H1 (cell line): Measurements from ENCODE around the gene TMEM252. TPM values are rescaled to one million over a fixed set of nuclear protein-coding genes. Genes with fewer than 3 reads are reported as not detected.

Experiments used
- CTCF ChIA-PET: fragments of 300-600 bp; sonication (Branson Sonifier 250); formaldehyde crosslinking; loops from one replicate; lab custom pipeline; 2021; ENCODE audit not compliant: partially characterized antibody; lab: Charles Lee
- POLR2A ChIA-PET: fragments of 300-600 bp; sonication (Branson Sonifier 250); formaldehyde crosslinking; loops from one replicate; lab custom pipeline; 2021; ENCODE audit warnings: inconsistent platforms; ENCODE audit not compliant: partially characterized antibody; lab: Charles Lee
- DNase-seq, 2 experiments: peaks; one replicate each; pipeline versions ENCODE4 v3.0.0 to v3.0.0-alpha.2; 2010 to 2022; ENCODE audit warnings: low spot score in 2 of 2, low read depth in 1 of 2, mixed read lengths in 1 of 2
- FAIRE-seq: peaks from 2 replicates; lab custom pipeline; 2011; peaks lifted over from hg19 to GRCh38; lab: Jason Lieb, UNC
- H2AFZ ChIP-seq: 2 replicates; pipeline ENCODE4 v1.8.1; 2012; ENCODE audit warnings: low read length, inconsistent platforms
- H2AK5ac ChIP-seq: 2 replicates; pipeline ENCODE4 v1.6.1; 2013; ENCODE audit warnings: low read depth, low read length
- H2BK120ac ChIP-seq: replicated peaks from 2 replicates; pipeline ENCODE3; 2013; ENCODE audit warnings: low read depth, low read length, inconsistent platforms
- H2BK12ac ChIP-seq: 2 replicates; pipeline ENCODE4 v1.6.1; 2013; ENCODE audit warnings: low read depth, low read length
- H2BK15ac ChIP-seq: 2 replicates; pipeline ENCODE4 v1.6.1; 2013; ENCODE audit warnings: low read length
- H2BK20ac ChIP-seq: 2 replicates; pipeline ENCODE4 v1.6.1; 2013; ENCODE audit warnings: low read length
- H2BK5ac ChIP-seq: 2 replicates; pipeline ENCODE4 v1.6.1; 2013; ENCODE audit warnings: low read depth, low read length
- H3K14ac ChIP-seq: 2 replicates; pipeline ENCODE4 v1.6.1; 2013; ENCODE audit warnings: inconsistent platforms; ENCODE audit not compliant: insufficient read length
- H3K18ac ChIP-seq: 2 replicates; pipeline ENCODE4 v1.6.1; 2013; ENCODE audit warnings: low read length; ENCODE audit errors: extremely low read depth
- H3K23ac ChIP-seq: 2 replicates; pipeline ENCODE4 v1.6.1; 2013; ENCODE audit warnings: inconsistent platforms; ENCODE audit not compliant: insufficient read length
- H3K23me2 ChIP-seq: 2 replicates; pipeline ENCODE4 v1.6.1; 2013; ENCODE audit warnings: low read depth, low read length
- H3K27ac ChIP-seq: 2 replicates; pipeline ENCODE4 v1.6.1; 2011; ENCODE audit warnings: low read depth, low read length, inconsistent platforms
- H3K27me3 ChIP-seq, 4 experiments: replicated peaks in 1 of 4; 1 replicate in 1 of 4; 2 replicates in 3 of 4; pipeline versions ENCODE4 v1.6.1 to v1.8.1; 2011 to 2013; ENCODE audit warnings: low read length in 3 of 4, mild to moderate bottlenecking in 3 of 4, inconsistent platforms in 2 of 4, mixed read lengths in 2 of 4, moderate library complexity in 1 of 4; ENCODE audit not compliant: control insufficient read depth in 3 of 4, insufficient read depth in 3 of 4; ENCODE audit errors: extremely low read depth in 1 of 4
- H3K36me3 ChIP-seq, 4 experiments: 2 replicates each; pipeline versions ENCODE4 v1.6.1 to v1.8.1; 2011 to 2013; ENCODE audit warnings: mild to moderate bottlenecking in 4 of 4, low read length in 3 of 4, moderate library complexity in 2 of 4, control low read depth in 1 of 4, inconsistent platforms in 1 of 4; ENCODE audit not compliant: insufficient read depth in 4 of 4, control insufficient read depth in 2 of 4
- H3K4ac ChIP-seq: replicated peaks from 2 replicates; pipeline ENCODE3; 2013; ENCODE audit warnings: low read length, low read depth, mixed read lengths, inconsistent platforms; ENCODE audit not compliant: insufficient read length
- H3K4me1 ChIP-seq, 4 experiments: replicated peaks in 1 of 4; 1 replicate in 1 of 4; 2 replicates in 3 of 4; pipeline versions ENCODE4 v1.6.1 to v1.8.1; 2011 to 2013; ENCODE audit warnings: low read length in 3 of 4, inconsistent platforms in 2 of 4, mixed read lengths in 1 of 4; ENCODE audit not compliant: insufficient read depth in 4 of 4, control insufficient read depth in 3 of 4
- H3K4me2 ChIP-seq, 2 experiments: 2 replicates each; pipeline versions ENCODE4 v1.6.1 to v1.8.1; 2011 to 2013; ENCODE audit warnings: low read depth in 2 of 2, low read length in 2 of 2, control low read depth in 1 of 2, inconsistent platforms in 1 of 2, mild to moderate bottlenecking in 1 of 2; ENCODE audit not compliant: insufficient read depth in 1 of 2
- H3K4me3 ChIP-seq, 4 experiments: fragments of 200-600, 300-600 bp in 1 of 4; sonication (generic), shearing (Covaris generic), sonication (Bioruptor Twin) in 1 of 4; 2 replicates each; pipeline versions ENCODE4 v1.5.1 to v1.8.1; 2011 to 2016; ENCODE audit warnings: low read length in 4 of 4, low read depth in 3 of 4, control low read depth in 2 of 4, inconsistent platforms in 2 of 4, mild to moderate bottlenecking in 2 of 4, mixed read lengths in 1 of 4, moderate library complexity in 1 of 4; ENCODE audit not compliant: insufficient read depth in 2 of 4; ENCODE audit errors: extremely low read depth in 1 of 4
- H3K56ac ChIP-seq: replicated peaks from 2 replicates; pipeline ENCODE3; 2013; ENCODE audit warnings: low read depth, mild to moderate bottlenecking, mixed read lengths, low read length, inconsistent platforms; ENCODE audit not compliant: insufficient read length
- H3K79me1 ChIP-seq: 2 replicates; pipeline ENCODE4 v1.6.1; 2013; ENCODE audit warnings: low read depth, low read length, control low read depth
- H3K79me2 ChIP-seq, 2 experiments: 2 replicates each; pipeline versions ENCODE4 v1.6.1 to v1.8.1; 2012 to 2013; ENCODE audit warnings: low read length in 2 of 2, mild to moderate bottlenecking in 2 of 2, inconsistent platforms in 1 of 2; ENCODE audit not compliant: insufficient read depth in 2 of 2, control insufficient read depth in 1 of 2
- H3K9ac ChIP-seq, 4 experiments: replicated peaks in 1 of 4; 1 replicate in 1 of 4; 2 replicates in 3 of 4; pipeline versions ENCODE4 v1.6.1 to v1.8.1; 2011 to 2013; ENCODE audit warnings: low read depth in 3 of 4, low read length in 3 of 4, control low read depth in 2 of 4, mild to moderate bottlenecking in 2 of 4, moderate library complexity in 2 of 4, inconsistent platforms in 1 of 4; ENCODE audit errors: extremely low read depth in 1 of 4
- H3K9me3 ChIP-seq, 2 experiments: 2 replicates each; pipeline versions ENCODE4 v1.6.1 to v1.8.1; 2012 to 2013; ENCODE audit warnings: mild to moderate bottlenecking in 2 of 2, moderate library complexity in 2 of 2, control low read depth in 1 of 2, inconsistent platforms in 1 of 2, low read depth in 1 of 2, low read length in 1 of 2, mixed read lengths in 1 of 2; ENCODE audit not compliant: insufficient read depth in 2 of 2
- H4K20me1 ChIP-seq, 2 experiments: replicated peaks in 1 of 2; 2 replicates each; pipeline versions ENCODE3 to v1.8.1; 2011 to 2013; ENCODE audit warnings: inconsistent platforms in 2 of 2, low read length in 2 of 2, mild to moderate bottlenecking in 1 of 2; ENCODE audit not compliant: insufficient read depth in 2 of 2, control insufficient read depth in 1 of 2
- H4K5ac ChIP-seq: 2 replicates; pipeline ENCODE4 v1.6.1; 2013; ENCODE audit warnings: low read length, low read depth, mixed read lengths, inconsistent platforms; ENCODE audit not compliant: insufficient read length
- H4K8ac ChIP-seq: 2 replicates; pipeline ENCODE4 v1.8.0; 2013; ENCODE audit warnings: mild to moderate bottlenecking, moderate library complexity, low read length, inconsistent platforms; ENCODE audit not compliant: insufficient read depth; ENCODE audit errors: extremely low read depth
- H4K91ac ChIP-seq: replicated peaks from 2 replicates; pipeline ENCODE3; 2013; ENCODE audit warnings: low read length, mixed read lengths, inconsistent platforms; ENCODE audit not compliant: insufficient read length
- ATF2 ChIP-seq: IDR thresholded peaks from 2 replicates; pipeline ENCODE4 v1.6.1; 2012; ENCODE audit warnings: low read length, inconsistent platforms
- CBX8 ChIP-seq: fragments of 300-800, 300-1000 bp; sonication (generic); IDR thresholded peaks from 2 replicates; pipeline ENCODE4 v1.7.1; 2016; ENCODE audit warnings: low read depth, low read length, borderline replicate concordance
- E2F6 ChIP-seq: IDR thresholded peaks from 2 replicates; pipeline ENCODE4 v1.6.1; 2012; ENCODE audit warnings: inconsistent platforms
- GTF2F1 ChIP-seq: IDR thresholded peaks from 2 replicates; pipeline ENCODE4 v1.6.1; 2012; ENCODE audit warnings: low read depth, low read length, improper control_type of control experiment, borderline replicate concordance
- KDM4A ChIP-seq: IDR thresholded peaks from one replicate; pipeline ENCODE4 v1.7.1; 2012; ENCODE audit warnings: low read depth, mild to moderate bottlenecking, moderate library complexity, low read length, inconsistent platforms; ENCODE audit not compliant: severe bottlenecking
- PHF8 ChIP-seq: fragments of 200-600 bp; sonication (generic); conservative IDR thresholded peaks from 2 replicates; pipeline ENCODE4 v1.7.1; 2012; ENCODE audit warnings: low read depth, mild to moderate bottlenecking, inconsistent platforms, low read length, moderate library complexity
- POLR2AphosphoS5 ChIP-seq: IDR thresholded peaks from 2 replicates; pipeline ENCODE4 v1.6.1; 2011; ENCODE audit warnings: low read depth, low read length
- RAD21 ChIP-seq, 2 experiments: IDR thresholded peaks in 1 of 2; conservative IDR thresholded peaks in 1 of 2; 2 replicates each; pipeline ENCODE4 v1.6.1; 2011; ENCODE audit warnings: low read depth in 2 of 2, low read length in 2 of 2, improper control_type of control experiment in 1 of 2, inconsistent platforms in 1 of 2, mild to moderate bottlenecking in 1 of 2, moderate library complexity in 1 of 2
- SIN3A ChIP-seq, 2 experiments: IDR thresholded peaks in 1 of 2; conservative IDR thresholded peaks in 1 of 2; 2 replicates each; pipeline ENCODE4 v1.6.1; 2011 to 2012; ENCODE audit warnings: low read length in 2 of 2, improper control_type of control experiment in 1 of 2, low read depth in 1 of 2, mild to moderate bottlenecking in 1 of 2
- YY1 ChIP-seq: IDR thresholded peaks from 2 replicates; pipeline ENCODE4 v1.6.1; 2011; ENCODE audit warnings: low read depth, mild to moderate bottlenecking, low read length
- ZNF274 ChIP-seq: IDR thresholded peaks from 2 replicates; pipeline ENCODE4 v1.7.0; 2012; ENCODE audit warnings: low read length, borderline replicate concordance; ENCODE audit errors: extremely low read depth
- WGBS, 2 experiments: shearing (Covaris generic) in 1 of 2; methylation state at CpG; one replicate each; pipeline versions ENCODE4 v1.1.6 to v1.1.7; 2013 to 2015; ENCODE audit warnings: low lambda C conversion rate in 2 of 2, mixed read lengths in 2 of 2, inconsistent platforms in 1 of 2, low coverage in 1 of 2, missing lambda C conversion rate in 1 of 2; ENCODE audit not compliant: insufficient replicate concordance in 2 of 2, insufficient coverage in 1 of 2, insufficient read length in 1 of 2; ENCODE audit errors: extremely low coverage in 1 of 2, missing lambda C conversion rate in 1 of 2; 5-methylcytosine and 5-hydroxymethylcytosine counted together
- polyA plus RNA-seq, 7 experiments: library from polyadenylated mRNA; depleted of rRNA in 3 of 7; stranded (reverse) in 5 of 7; unstranded in 2 of 7; fragments of >200 nt in 5 of 7; fragments of 200-250 nt in 2 of 7; gene quantifications; 1 replicate in 5 of 7; 2 replicates in 1 of 7; 4 replicates in 1 of 7; pipeline versions ENCODE4 v1.2.1 to v1.2.3, GENCODE V29; 2011 to 2013; ENCODE audit warnings: missing spikeins in 2 of 7, mixed read lengths in 2 of 7
- total RNA-seq: library from RNA; stranded (reverse); fragmentation: NEBNext Ultra II Directional; extraction: Animal tissue kit (Norgen Biotek cat#: 25700); gene quantifications from 2 replicates; pipeline ENCODE4 v1.2.1, GENCODE V29; 2021

TMEM252 gene
- total and polyA plus RNA-seq, 2 of the 8 experiments (the other 6 are each of a cell fraction or from before 2014, with no cell fraction given) = not detected

GRCh38 chr9:68522131-68522530, 18.6 kb downstream of the TMEM252 start:
- Histone ChIP-seq H2AK5ac (no peak overlapping the region), H3K14ac (no peak overlapping the region), H3K27ac (no peak overlapping the region), H3K9me3 (peaks cover 0 to 4% of the 10 kb centered on the region in 2 experiments; a peak in 2 of 4 replicates), H2BK20ac (no peak overlapping the region), H3K4me3 (no peak overlapping the region), H3K23ac (no peak overlapping the region), H3K4ac (no peak overlapping the region), H3K18ac (no peak overlapping the region), H2AFZ (no peak overlapping the region), H4K8ac (no peak overlapping the region), H2BK5ac (no peak overlapping the region), H2BK15ac (no peak overlapping the region), H3K4me2 (no peak overlapping the region), H4K91ac (no peak overlapping the region), H3K27me3 (peaks cover 0 to 3% (median 0%) of the 10 kb centered on the region in 4 experiments; a peak in 3 of 7 replicates), H4K20me1 (no peaks in the 10 kb centered on the region), H3K4me1 (no peaks in the 10 kb centered on the region), H3K36me3 (no peaks in the 10 kb centered on the region), H3K56ac (no peak overlapping the region), H3K9ac (no peak overlapping the region), H4K5ac (no peak overlapping the region), H2BK120ac (no peak overlapping the region), H3K79me1 (no peaks in the 10 kb centered on the region), H3K79me2 (no peaks in the 10 kb centered on the region), H3K23me2 (no peaks in the 10 kb centered on the region), H2BK12ac (no peak overlapping the region)
- DNase-seq (no peak), FAIRE-seq (no peak)
- WGBS, 2 experiments = 68% methylated on average over 4 of the region's 4 CpGs; no CpG with 5 or more reads in 1 of the 2 experiments
- ChIA-PET CTCF (interaction anchor here (0.8 kb wide), 1 partner anchor 15 kb away, joined by 3 read pairs; no protein-coding TSS in a partner anchor), POLR2A (no interaction called here)
- TF ChIP-seq GTF2F1 = no peak
- TF ChIP-seq E2F6 = no peak
- TF ChIP-seq PHF8 = no peak
- no peak for TF ChIP-seq KDM4A
- no peak for TF ChIP-seq ATF2
- TF ChIP-seq YY1 = no peak
- no peak for TF ChIP-seq CBX8
- no peak for TF ChIP-seq POLR2AphosphoS5
- TF ChIP-seq ZNF274 = no peak
- TF ChIP-seq RAD21 (IDR thresholded peaks at IDR 0.05 in 1 of 2, conservative IDR thresholded peaks at IDR 0.05 in 1 of 2; ENCODE audit: low read depth in 2 of 2, low read length in 2 of 2) = no peak
- TF ChIP-seq SIN3A (conservative IDR thresholded peaks at IDR 0.05 in 1 of 2, IDR thresholded peaks at IDR 0.05 in 1 of 2; ENCODE audit: low read depth in 1 of 2, low read length in 2 of 2) = no peak
